NCI-H82 treated with DMSO at 0.1 percent for 48 hours (cell line): ENCODE results near the gene AKT2.

Experiments
- DNase-seq: peaks from one replicate; lab custom pipeline; 2025; ENCODE audit not compliant: unreplicated experiment; lab: John Stamatoyannopoulos, UW

The AKT2 gene

DNA sequence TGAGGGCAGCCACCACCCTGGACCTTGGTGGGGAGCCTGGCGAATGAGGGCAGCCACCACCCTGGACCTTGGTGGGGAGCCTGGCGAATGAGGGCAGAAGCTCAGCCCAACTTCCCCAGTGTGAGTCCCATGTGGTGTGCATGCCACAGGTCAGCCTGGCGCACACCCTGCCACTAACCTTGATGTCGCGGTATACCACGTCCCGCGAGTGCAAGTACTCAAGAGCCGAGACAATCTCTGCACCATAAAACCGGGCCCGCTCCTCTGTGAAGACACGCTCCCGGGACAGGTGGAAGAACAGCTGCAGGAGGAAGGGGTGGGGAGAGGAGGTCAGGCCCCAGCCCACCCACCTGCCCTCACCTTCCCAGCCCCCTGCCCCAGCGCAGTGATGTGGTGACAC is 47.4 kb downstream of the AKT2 start:
- DNase-seq = no peak

DNA sequence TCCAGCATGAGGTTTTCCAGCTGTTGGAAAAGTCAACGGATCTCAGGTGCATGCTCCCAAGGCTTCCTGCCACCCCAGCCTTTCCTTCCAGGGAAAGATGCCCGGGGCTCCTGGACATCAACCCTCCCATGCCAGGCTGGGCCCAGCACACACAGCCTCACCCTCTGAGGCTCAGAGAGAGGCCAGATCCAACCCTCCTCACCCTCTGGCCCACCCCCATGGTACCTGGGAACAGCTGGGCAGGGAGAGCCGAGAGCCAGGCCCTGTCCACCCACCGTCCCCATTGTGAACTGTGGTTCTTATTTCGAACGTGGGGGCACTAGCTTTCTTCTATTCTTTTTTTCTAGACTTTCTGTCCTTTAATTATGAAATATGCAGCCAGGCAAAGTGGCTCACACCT is 48.8 kb downstream of the AKT2 start:
- DNase-seq = no peak

DNA sequence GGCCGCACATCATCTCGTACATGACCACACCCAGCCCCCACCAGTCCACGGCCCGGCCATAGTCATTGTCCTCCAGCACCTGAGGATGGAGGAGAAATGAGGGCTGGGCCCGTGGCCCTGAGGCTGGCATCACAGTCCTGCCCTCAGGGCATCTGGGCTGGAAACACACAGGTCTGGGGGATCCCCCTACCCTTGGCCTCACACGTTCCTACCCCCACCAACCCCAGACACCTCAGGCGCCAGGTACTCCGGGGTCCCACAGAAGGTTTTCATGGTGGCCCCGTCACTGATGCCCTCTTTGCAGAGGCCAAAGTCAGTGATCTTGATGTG is 49.2 kb downstream of the AKT2 start:
- no peak for DNase-seq

DNA sequence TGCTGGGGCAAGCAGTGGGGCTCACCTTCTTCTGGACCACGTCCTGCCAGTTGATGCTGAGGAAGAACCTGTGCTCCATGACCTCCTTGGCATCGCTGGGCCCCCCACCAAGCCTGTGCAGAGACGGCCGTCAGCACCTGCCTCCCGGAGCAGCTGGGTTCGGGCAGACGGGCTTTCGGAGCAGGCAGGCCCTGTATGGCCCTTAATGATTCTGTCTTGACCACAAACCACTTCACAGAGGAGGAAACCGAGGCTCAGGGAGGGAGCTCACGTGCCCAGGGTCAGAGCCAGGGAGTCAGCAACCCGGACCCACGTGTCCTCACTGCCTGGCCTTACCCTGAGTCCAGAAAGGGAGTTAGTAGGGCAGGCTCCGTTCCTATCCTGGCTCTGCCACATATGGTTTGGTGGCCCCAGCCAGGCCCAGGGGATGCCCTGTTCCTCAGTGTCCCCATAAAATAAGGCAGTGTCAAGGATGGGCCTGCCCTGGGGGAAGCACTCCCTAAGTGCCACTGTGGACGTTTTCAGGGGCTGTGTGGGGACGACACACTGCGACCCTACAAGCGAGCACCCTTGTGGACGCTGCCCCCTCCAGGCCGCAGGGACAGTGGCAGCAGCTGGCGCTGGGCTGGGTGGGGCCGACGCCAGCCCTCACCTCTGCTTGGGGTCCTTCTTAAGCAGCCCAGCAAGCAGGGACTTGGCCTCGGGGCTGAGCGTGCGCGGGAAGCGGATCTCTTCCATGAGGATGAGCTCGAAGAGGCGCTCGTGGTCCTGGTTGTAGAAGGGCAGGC is 49.7 kb downstream of the AKT2 start:
- DNase-seq = no peak

DNA sequence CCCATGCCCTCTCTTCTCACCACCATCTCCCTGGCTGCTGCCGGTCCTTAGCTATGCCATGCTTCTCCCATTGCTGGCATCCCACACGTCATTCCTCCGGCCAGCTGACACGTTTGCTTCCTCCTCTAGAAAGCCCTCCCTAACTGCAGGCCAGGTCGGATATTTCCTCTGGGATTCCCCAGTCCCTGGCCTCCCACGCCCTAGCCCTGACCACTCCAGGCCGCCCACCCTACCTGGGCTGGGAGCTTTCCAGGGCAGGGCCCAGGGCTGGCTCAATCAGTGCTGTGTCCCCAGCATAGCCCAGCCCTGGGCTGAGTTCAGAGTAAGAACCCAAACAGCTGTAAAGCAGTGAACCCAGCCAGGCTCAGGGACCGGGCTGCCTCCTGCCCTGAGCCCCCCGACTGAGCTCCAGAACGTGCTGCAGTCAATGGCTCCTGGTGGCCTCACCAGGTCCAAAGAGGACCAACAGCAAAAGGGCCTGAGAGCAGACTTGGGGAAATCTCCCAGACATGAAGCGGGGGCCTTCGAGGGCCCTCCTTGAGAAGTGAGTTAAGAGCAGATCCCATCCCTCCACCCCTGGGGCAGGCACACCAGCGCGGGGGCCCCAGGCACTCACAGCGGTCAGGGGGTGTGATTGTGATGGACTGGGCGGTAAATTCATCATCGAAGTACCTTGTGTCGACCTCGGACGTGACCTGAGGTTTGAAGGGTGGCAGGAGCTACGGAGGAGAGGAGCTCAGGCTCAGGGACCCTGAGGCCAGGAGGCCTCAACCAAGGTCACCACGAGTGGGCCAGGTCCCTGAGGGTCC is 50.5 kb downstream of the AKT2 start:
- no peak for DNase-seq

DNA sequence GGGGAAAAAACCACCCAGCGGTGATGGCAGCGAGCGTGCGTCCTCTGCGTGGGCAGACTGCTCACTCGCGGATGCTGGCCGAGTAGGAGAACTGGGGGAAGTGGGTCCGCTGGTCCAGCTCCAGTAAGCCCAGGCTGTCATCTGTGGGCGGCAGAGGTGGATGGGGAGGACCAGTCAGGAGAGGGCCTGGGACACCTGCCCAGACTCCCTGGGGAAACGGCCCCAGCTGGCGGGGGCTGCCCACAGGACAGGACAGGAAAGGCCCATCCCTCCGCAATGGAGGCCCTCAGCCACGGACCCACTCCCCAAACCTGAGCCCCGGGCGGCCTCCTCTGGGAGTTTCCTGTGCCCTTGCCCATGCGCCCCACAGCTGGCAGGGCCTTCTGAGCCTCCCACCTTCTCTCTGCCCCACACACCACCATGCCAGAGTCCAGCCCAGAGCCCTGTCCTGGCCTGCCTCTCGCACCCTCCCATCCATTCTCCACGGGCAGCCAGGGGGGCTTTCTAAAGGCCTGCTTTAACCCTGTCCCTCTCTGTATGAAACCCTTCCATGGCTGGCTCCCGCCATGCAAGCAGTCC is 51.2 kb downstream of the AKT2 start:
- no peak for DNase-seq

DNA sequence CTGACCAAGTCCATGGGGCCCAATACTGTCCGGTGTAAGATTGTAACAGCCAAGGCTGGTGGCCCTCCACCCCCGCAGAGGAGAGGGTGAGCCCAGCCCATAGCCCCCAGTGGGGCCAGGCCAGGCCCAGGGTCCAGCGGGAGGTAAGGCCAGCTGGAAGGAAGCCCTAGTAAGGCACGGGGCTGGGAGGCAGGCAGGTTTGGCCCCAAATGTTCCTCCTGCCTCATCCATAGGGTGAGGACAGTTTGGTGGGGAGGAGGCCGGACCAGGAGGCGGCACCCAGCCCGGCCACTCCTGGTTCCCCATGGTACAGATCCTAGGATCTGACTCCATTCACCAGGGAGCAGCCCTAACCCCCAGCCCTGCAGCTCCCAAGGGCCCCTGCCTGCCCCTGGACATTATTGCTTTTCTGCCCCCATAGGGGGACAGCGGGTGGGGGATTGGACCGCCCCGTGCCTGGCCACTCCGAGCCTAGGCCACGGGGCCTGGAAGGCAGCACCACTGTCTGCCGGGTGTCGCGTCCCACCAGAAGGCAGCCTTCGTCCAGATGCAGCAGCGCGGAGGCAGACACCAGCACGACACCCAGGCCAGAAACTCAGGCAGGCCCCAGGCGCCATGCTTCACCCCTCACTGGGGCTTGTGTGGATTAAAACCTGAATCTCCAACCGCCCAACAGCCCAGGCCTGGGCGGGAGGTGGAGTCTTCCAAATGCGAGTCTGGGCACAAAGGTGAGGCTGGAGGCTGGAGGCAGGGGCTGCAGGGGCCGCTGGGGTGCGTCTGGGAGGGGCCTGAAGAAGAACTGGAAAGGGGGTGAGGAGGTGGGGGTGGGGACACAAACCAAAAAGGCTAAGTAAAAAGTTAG is 52.0 kb downstream of the AKT2 start:
- DNase-seq = no peak

DNA sequence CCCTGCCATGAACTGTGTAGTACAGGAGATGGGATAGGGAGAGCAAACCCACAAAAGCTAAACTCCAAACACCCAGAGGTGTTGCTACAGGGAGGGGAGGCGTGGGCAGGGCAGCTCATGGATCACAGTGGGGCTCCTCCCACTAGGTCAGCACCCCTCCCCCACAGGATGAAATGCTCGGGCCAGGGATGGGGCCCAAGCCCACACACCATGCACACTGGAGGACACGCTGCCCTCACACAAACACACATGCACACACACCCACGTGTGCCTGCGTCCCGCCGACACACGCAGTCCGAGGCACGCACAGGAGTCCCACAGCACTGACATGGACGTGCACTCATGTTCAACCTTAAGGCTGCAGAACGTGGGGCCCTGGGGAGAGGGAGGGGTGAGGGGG is 52.7 kb downstream of the AKT2 start:
- DNase-seq = no peak

DNA sequence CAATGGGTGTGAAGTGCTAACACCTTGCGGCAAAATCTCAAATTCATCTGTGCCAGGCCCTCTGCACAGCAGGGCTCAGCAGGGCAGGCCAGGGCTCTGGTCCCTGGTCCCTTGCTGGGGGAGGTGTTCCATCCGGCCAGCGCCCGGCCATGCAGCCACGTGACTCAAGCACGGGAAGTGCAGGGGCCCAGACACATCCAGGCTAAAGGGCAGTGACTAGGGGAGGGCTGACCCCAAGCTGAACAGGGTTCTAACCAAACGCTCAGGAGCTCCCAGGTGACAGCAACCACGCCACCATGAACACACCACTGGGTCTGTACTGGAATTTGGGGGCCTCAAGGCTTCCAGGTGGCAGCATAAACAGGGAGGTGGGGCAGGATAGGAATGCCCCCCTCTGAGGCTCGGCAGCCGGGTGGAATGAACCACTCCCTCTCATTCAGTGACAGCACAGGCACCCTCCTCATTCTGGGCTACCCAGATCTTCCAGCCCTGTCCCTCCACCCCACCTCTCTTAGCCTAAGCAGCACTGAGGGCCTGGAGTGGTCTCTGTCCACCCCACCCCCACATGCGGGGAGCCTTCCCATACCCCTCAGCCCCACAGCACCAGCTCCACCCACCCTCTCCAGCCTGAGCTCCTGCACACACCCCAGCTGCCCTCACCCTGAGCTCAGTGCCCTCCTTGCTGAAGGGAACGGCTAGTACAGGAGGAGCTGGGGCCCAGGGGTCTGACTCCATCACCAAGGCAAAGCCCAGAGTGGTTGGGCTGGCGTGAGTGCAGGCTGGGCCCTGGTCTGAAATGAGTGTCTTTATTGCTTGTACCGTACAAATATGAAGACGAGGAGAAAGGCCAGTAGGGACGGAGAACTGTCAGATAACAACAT is 53.4 kb downstream of the AKT2 start:
- DNase-seq = no peak

DNA sequence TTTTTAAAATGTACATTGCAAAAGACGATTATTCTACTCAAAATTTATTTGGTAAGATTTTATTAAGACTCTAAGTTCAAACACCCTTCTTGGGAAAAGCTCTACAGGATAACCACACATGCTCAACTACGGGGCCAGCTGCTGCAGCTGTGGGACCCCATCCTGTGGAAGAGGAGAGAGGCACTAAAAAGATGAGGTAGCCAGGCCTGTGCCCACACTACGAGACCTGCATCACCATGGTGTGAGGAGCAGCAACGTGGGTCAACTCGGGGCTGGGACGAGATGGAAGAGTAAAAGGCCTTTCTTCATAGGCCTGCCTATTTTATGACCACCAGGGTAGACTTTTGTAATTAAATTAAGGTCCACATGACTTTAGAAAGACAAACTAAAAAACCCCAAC is 54.1 kb downstream of the AKT2 start:
- no peak for DNase-seq

DNA sequence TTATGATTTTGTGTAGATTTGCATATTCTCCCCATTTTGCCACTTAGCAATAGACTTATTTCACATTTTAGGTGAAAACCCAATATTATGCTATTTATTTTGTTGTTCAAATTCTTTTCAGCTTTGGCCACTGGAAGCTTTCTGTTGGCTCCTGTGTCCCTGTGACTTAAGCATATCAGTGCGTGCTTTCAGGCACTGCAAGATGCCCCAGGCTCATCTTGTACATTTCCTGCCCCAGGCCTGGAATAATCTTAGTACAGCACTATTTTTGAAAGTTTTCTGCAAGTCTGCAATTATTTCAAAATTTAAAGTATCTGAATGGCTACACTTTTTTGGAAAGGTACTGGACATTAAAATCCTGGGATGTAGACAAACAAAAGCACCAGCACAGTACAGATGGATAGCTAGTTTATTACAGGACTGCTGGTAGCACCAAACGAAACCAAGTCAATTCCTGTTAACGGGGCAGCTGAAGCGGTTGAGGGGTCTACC is 55.2 kb downstream of the AKT2 start:
- DNase-seq = no peak

DNA sequence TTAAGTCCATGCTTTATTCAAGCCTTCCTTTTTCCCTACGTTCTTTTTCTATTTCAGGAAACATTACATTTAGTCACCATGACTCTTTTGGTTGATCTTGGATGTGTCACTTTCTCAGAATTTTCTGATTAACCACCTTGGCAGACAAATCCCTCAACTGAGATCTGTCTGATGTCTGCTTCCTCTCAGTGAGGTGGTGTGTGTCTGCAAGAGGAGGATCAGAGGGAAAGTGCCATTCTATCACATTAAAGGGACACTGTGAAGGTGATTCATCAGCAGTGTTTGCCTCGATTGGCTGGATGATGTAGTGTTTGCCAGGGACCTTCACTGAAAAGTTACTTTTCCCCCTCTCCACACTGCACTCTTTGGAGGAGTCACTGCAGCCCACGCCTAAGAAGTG is 55.7 kb downstream of the AKT2 start:
- no peak for DNase-seq

DNA sequence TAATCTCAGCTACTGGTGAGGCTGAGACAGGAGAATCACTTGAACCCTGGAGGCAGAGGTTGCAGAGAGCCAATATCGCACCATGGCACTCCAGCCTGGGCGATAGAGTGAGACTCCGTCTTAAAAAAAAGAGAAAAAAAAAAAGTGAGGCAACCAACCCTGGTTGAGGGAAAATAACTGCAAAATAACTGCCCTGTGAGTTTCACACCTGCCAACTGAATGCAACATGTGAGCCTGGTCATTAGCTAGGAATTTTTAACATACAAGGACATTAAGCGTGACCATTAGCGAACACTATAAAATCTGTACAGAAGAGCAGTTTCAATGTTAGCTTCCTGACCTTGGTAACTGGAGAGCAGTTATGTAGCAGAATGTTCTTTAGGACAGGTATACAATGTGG is 56.3 kb downstream of the AKT2 start:
- DNase-seq = no peak

DNA sequence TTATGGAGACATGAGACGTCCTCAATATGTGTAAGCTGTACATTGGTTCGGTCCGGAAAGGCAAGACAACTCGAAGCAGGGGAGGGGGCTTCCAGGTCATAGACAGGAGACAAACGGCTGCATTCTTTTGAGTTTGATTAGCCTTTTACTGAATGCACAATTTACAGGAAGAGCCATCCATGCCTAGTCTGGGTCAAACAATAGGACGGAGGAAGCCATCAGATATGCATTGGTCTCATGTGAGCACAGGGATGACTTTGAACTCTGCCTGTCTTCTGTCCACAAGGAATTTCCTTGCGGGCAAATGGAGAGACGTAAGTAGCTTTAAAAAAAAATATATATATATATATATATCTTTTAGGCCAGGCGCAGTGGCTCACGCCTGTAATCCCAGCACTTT is 56.8 kb downstream of the AKT2 start:
- no peak for DNase-seq

DNA sequence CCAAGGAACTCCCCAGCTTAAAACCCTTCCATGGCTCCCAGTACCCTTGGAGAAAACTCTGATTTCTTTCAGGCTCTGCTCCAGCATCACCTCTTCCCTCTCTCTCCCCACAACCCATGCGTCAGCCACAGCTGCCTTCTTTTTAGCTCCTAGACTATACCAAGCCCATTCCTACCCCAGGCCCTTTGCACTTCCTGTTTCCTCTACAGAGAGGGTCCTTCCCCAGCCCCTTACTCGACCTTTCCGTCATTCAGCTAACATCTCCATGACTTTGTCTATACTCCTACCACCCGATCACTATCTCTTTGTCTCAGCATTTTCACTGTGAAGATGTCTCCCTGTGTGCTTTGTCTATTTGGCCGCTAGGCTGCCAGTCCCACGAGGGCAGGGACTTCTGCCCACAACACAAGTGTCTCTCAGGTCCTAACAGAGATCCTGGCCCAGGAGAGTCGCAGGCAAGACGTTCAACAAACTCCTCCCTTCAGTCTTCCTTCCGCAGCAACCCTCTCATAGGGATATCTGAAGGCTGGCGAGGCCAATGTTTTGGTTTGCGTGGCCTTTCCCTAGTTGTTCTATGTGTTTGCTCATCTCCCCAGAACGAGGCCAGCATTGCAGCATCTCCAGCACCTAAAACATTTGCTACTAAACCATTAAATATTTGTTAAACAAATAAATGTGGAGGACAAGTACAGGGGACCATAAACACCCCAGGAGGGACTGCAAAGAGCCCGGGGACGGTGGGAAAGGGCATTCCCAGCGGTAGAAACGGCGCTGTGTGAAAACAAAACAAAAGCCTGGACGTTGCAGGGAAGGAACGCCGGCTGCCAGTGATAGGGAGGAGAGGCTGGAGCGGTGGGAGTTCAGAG is 59.5 kb downstream of the AKT2 start:
- DNase-seq = no peak

DNA sequence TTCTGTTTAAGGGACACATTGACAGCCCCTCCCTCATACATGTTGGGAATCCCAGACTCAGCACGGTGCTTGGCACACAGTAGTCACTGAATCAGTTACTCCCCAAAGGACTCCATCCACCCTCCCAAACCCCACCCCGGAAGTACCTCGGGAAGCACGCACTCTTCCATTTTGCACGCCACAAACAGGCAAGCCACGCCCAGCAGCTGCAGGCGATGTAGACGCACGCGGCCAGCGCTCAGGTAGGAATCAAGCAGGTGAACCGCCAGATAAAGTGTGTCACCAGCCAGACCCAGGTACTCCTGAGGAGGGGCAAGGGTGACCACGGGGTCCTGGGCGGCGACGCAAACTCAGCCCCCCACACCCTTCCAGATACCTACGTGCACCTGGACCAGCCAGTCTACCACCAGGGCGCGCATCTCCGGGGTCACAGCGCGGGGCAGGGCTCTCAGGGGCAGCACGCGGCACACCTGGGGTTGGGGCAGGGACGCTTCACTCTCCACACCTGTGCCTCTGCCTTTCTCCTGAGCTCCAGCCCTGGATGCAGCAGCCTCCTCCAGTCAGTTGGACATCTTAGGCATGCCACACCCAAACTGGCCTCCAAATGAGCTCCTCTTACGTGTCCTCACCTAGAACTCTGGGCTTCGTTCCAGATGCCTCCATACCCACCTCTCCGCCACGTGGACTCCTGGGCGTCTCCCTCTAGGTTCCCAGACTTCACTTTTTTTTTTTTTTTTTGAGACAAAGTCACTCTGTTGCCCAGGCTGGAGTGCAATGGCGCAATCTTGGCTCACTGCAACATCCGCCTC is 60.6 kb downstream of the AKT2 start:
- no peak for DNase-seq

DNA sequence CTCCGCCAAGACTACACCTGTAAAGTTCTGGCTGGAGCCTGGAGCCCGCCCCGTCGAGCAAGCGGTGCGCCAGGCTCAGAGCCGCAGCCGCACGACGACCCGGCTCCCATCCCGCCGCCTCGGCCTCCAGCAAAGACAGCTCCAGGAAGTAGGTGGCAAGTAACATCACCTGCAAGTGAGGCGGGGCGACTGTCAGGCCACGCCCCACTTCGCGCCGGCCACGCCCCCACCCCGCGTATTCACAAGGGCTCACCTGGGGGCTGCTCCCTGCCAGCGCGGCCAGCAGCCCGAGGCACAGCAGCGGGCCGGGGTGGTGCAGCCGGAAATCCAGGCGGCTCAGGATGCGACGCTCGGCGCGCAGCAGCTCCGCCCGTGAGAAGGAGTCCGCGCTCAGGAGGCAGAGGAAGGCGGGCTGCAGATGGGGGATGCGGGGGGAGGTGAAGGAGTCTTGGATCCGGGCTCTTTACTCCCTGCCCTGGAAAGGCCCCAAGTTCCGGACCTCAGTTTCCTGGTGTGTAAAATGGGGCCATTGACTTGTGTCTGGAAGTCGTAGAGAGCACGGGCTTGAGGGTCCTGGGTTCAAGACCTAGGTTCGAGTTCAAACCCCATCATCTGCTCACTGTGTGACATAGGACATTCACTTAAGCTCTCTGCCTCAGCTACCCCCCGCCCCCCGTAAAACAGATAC is 61.9 kb downstream of the AKT2 start:
- DNase-seq = no peak
